ENCODE measurements around the gene TUBB8B. TPM values are rescaled to one million over a fixed set of nuclear protein-coding genes. Genes with fewer than 3 reads are reported as not detected.
"Not testable (repeated sequence)": the region's sequence is repeated elsewhere in the genome, so short reads cannot be mapped to it uniquely, and the experiment has no call there.

Gene TUBB8B
- not detected in 2 replicates for total RNA-seq

DNA sequence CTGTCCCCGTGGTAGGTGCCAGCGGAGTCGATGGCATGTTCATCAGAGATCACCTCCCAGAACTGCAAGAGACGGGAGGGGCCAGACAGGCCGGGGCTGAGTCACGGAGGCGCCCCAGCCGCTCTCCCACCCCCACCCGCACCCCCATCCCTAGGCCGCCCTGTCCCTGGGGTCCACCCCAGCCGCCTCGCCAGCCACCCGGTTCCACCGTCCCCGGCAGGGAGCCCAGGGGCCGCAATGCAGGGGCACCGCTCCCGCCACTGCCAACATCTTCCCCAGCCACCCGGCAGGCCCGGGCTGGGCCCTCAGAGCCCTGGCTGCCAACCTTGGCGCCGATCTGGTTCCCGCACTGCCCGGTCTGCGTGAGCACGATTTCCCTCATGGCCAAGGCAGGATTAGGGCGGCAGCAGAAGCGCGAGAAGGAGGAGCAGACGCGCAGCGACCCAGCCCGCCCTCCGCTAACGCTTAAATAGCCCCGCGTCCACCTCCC, at the start of gene TUBB8B:
TSS of gene TUBB8B (minus strand) at position 440 of the 490 bp plus-strand sequence. CDS start at position 382, 58 bp downstream.
- DNase-seq (ENCODE audit: extremely low read depth, low read depth, low spot score) = not testable (repeated sequence)

- not testable (repeated sequence) for DNase-seq (ENCODE audit: extremely low read depth, low read depth, low spot score)
These were observed 48.0 kb upstream of the TUBB8B start for GRCh38 chr18:97252-97914.

GRCh38 chr18:96767-97131, 47.3 kb upstream of the TUBB8B start:
- DNase-seq (ENCODE audit: extremely low read depth, low read depth, low spot score) = not testable (repeated sequence)

GRCh38 chr18:96101-96766, 46.8 kb upstream of the TUBB8B start:
- not testable (repeated sequence) for DNase-seq (ENCODE audit: extremely low read depth, low read depth, low spot score)

- not testable (repeated sequence) for DNase-seq (ENCODE audit: extremely low read depth, low read depth, low spot score)
These were observed 46.2 kb upstream of the TUBB8B start for GRCh38 chr18:95580-95979.

DNA sequence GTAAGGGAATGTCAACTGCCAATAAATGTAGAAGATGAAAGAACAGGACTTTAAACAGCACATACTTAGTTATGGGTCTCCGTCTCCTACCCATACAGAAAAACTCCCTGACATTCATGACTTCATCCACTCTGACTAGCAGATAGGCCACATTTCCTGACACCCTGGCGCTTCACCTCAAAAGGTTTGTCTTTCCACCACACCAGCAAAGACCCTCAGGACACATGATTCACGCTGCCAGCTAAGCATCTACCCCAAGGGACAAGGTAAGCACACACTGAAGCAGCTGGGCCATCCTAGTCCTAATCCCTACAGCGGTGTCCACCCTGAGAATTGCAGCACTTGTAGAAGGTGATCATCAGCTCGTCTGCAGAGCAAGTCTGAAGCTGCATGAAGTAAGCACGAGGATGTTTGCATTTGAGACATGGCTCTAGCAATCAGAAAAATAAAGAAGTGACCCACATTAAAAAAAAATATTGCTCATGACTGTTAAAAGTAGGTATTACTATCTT, 44.5 kb upstream of the TUBB8B start:
- not testable (repeated sequence) for DNase-seq (ENCODE audit: extremely low read depth, low read depth, low spot score)

- DNase-seq (ENCODE audit: extremely low read depth, low read depth, low spot score) = not testable (repeated sequence)
These were observed 42.1 kb upstream of the TUBB8B start for GRCh38 chr18:91561-91960.

GRCh38 chr18:90396-91193, 41.2 kb upstream of the TUBB8B start:
- DNase-seq (ENCODE audit: extremely low read depth, low read depth, low spot score) = not testable (repeated sequence)

DNA sequence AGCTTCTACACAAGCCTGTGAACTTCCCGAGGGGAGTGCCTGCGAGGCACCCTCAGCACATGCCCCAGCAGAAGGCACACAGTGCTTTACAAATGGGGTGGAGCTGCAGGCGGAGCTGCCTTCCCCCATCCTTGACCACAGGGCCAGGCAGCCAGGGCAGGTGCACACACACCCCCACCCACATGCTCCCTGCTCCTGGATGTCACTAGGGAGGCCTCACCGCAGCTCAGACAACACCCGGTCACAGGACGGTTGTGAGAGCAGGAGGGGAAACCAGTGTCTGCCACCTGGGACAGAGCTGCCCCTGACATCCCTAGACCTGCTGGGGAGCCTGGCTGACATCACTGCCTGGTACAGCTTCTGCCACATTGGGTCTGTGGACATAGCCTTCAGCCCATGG, 39.7 kb upstream of the TUBB8B start:
- DNase-seq (ENCODE audit: extremely low read depth, low read depth, low spot score) = not testable (repeated sequence)

DNA sequence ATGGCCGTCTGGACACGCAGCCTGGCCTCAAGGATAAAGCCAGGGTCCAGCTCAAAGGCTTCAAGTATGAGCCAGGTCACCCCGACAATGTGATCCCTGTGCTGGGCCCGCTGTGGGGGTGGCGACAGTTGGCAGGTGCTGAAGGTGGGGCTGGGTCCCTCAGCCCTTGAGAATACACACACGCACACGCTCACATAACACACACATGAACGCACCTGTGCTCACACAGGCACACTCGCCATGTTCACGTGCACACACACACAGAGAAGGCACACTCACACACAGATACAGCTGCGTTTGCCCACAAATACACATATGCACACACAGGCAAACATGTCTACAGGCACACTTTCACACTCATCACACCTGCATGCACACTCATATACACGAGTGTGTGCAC, 35.4 kb upstream of the TUBB8B start:
- not testable (repeated sequence) for DNase-seq (ENCODE audit: extremely low read depth, low read depth, low spot score)

GRCh38 chr18:82626-83209, 33.3 kb upstream of the TUBB8B start:
- not testable (repeated sequence) for DNase-seq (ENCODE audit: extremely low read depth, low read depth, low spot score)

DNA sequence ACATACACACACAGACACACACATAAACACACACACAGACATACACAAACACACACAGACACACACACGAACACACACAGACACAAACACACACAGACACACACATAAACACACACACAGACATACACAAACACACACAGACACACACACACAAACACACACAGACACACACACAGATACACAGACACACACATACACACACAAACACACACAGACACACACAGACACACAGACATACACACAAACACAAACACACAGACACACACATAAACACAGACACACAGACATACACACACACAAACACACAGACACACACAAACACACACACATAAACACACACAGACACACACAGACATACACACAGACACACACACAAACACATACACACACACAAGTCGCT, 31.5 kb upstream of the TUBB8B start:
- DNase-seq (ENCODE audit: extremely low read depth, low read depth, low spot score) = not testable (repeated sequence)

DNA sequence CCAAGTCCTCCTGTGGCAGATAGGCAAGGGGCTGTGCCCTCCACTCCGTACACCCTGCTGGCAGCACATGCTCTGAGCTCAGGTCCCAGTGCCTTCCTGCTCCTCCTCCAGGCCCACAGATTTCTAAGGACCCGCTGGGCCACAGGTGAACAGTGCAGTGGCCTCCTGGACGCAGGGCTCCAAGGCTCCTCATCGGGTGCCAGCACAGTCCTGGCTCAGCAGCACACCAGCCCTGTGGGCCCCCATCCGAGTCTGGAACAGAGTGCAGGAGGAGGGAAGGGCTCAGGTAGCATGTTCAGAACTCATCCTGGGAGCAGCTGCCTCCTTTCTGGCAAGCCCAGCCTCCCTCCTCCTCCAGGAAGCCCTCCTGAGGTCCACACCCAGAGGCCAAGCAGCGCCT, 30.8 kb upstream of the TUBB8B start:
- not testable (repeated sequence) for DNase-seq (ENCODE audit: extremely low read depth, low read depth, low spot score)

DNA sequence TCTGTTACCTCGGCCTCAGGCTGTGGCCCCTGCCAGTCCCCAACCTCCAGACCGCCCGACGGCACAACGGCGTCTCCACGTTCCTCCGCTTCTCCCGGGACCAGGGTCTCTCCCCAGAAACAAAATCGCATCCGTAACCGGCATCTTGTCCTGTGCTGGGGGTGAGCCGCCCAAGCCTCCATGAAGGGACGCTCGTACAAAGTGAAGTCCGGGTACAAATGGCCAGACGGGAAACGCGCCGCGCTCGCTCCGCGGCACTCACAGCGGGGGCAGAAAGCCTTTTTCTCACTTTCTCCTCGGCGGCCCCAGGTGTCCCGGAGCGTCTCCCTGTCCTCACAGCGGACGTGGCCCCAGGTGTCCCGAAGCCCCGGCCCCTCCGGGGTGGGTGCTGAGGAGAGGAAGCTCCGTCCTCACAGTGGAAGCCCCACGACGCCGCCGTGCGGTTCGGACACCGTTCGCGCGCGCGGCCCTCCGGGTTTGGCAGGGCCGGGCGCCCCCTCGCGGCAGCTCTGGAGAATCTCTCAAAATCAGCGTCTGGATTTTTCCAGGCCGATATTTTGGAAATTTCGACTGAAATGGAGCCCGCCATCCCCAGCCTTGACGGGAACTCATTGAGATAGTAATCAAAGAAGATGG, 26.2 kb upstream of the TUBB8B start:
- not testable (repeated sequence) for DNase-seq (ENCODE audit: extremely low read depth, low read depth, low spot score)

DNA sequence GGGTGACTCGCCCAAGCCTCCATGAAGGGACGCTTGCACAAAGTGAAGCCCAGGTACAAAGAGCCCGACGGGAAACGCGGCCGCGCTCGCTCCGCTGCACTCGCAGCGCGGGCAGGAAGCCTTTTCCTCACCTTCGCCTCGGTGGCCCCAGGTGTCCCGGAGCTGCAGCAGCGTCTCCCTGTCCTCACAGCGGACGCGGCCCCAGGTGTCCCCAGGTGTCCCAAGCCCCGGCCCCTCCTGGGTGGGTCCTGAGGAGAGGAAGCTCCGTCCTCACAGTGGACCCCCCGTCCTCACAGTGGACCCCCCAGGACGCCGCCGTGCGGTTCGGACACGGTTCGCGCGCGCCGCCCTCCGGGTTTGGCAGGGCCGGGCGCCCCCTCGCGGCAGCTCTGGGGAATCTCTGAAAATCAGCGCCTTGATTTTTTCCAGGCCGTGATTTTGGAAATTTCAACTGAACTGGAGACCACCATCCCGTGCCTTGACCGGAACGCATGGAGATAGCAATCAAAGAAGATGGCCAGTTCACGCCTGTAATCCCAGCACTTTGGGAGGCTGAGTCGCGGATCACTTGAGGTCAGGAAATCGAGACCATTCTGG, 23.9 kb upstream of the TUBB8B start:
- DNase-seq (ENCODE audit: extremely low read depth, low read depth, low spot score) = not testable (repeated sequence)

DNA sequence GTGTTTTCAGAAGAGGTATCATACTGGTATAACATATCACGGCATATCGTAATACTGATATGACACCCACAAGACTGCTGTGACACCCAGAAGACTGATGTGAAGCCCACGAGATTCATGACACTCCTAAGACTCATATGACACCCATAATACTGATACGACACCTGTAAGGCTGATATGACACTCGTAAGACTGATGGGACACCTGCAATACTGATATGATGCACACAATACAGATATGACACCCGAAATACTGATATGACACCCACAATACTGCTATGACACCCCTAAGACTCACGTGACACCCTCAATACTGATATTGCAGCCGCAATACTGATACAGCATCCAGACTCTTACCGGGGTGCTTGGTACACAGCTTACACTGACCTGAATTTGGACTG, 18.3 kb upstream of the TUBB8B start:
- DNase-seq (ENCODE audit: extremely low read depth, low read depth, low spot score) = not testable (repeated sequence)

GRCh38 chr18:64279-64678, 14.9 kb upstream of the TUBB8B start:
- DNase-seq (ENCODE audit: extremely low read depth, low read depth, low spot score) = not testable (repeated sequence)

- not testable (repeated sequence) for DNase-seq (ENCODE audit: extremely low read depth, low read depth, low spot score)
These were observed 14.2 kb upstream of the TUBB8B start for GRCh38 chr18:63656-64055.

GRCh38 chr18:54388-54787, 5.0 kb upstream of the TUBB8B start:
- not testable (repeated sequence) for DNase-seq (ENCODE audit: extremely low read depth, low read depth, low spot score)

DNA sequence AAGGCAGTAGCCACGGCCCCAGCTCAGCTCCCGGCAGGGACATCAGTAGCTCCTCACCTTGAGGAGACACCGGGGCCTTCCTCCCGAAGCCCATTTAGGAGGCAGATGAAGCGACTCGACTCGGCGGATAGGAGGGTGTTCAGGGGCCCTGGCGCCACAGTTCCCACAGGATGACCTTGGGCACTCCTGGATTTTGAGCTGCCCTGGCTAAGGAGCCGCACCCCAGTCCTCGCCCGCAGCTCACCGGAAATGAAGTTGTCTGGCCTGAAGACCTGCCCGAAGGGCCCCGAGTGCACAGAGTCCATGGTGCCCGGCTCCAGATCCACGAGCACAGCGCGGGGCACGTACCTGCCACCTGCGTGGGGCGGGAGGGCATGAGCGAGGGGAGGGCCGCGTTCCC, 719 bp downstream of the TUBB8B start:
- DNase-seq (ENCODE audit: extremely low read depth, low read depth, low spot score) = not testable (repeated sequence)

Data from glomerular endothelial cell (primary cell).